Pancreas (tissue), 10 donors: ENCODE results near the gene PTGIS. TPM values are rescaled to one million over a fixed set of nuclear protein-coding genes. Genes with fewer than 3 reads are reported as not detected.

Experiments
- ATAC-seq, 4 donors: fragments of 200-7000 bp; cut with Tn5 transposase; one replicate each; pipeline versions ENCODE4 v1.8.0 to v1.9.1; 2020; ENCODE audit warnings: mild to moderate bottlenecking in 4 of 4, moderate library complexity in 4 of 4
- DNase-seq, 6 donors: peaks; one replicate each; pipeline ENCODE4 v3.0.0-alpha.2; 2020
- FAIRE-seq: peaks from 2 replicates; lab custom pipeline; 2012; peaks lifted over from hg19 to GRCh38; lab: Jason Lieb, UNC
- H3K27ac ChIP-seq, 4 donors: fragments of 200-600 bp; sonication (generic); 1 replicate in 3 of 4; 2 replicates in 1 of 4; pipeline versions ENCODE4 v1.5.0 to v1.8.0; 2020
- H3K27me3 ChIP-seq, 4 donors: fragments of 200-600 bp; one replicate each; pipeline ENCODE4 v1.8.0; 2021
- H3K36me3 ChIP-seq, 3 donors: fragments of 200-600 bp; sonication (generic) in 1 of 3; one replicate each; pipeline versions ENCODE4 v1.5.0 to v1.8.0; 2020 to 2021
- H3K4me1 ChIP-seq, 3 donors: fragments of 200-600 bp; one replicate each; pipeline ENCODE4 v1.8.0; 2021
- H3K4me3 ChIP-seq, 4 donors: fragments of 200-600 bp; sonication (generic) in 2 of 4; one replicate each; pipeline versions ENCODE4 v1.5.0 to v1.8.0; 2020 to 2021
- H3K9me3 ChIP-seq, 4 donors: fragments of 200-600 bp; one replicate each; pipeline ENCODE4 v1.8.0; 2021
- WGBS, 2 donors: extraction: QIAGEN DNeasy Blood & Tissue Kit; methylation state at CpG; one replicate each; pipeline ENCODE4 v1.1.7; 2013; 5-methylcytosine and 5-hydroxymethylcytosine counted together
- intact Hi-C, 3 donors: fragments of 100-400 bp; cut with DNase I; formaldehyde crosslinking; loops; one replicate each; pipeline versions ENCODE4 v1.11.1 to v1.14.2; 2022
- polyA plus RNA-seq, 2 donors: library from polyadenylated mRNA; stranded (reverse); fragments of 200-250 nt; gene quantifications; one replicate each; pipeline ENCODE4 v1.2.3, GENCODE V29; 2013
- total RNA-seq, 6 donors: library from RNA; stranded (reverse); fragmentation: NEBNext Ultra II Directional in 4 of 6; extraction: Animal tissue kit (Norgen Biotek cat#: 25700) in 4 of 6; gene quantifications; one replicate each; pipeline versions ENCODE4 v1.2.1 to v1.2.4, GENCODE V29; 2021 to 2023
- TF ChIP-seq, protein P1 (sequence below), 4 donors: fragments of 200-600 bp; sonication (generic) in 3 of 4; IDR thresholded peaks; one replicate each; pipeline versions ENCODE4 v1.5.0 to v1.8.0; 2021; ENCODE audit warnings: antibody characterized with exemption in 4 of 4
- donor health status: healthy with polysubstance abuse.
- donor health status: DM: no; HTN: no; CAD: no; lungs with moderate emphysema.
- donor health status: DM: no; HTN: no; CAD: no.
- donor health status: control.
- donor health status: control.
- donor health status: Bipolar disorder and iron deficiency.
- donor health status: DM: yes; HTN: yes; CAD: no.
- donor health status: DM: no; HTN: no; CAD: no.
- donor health status: DM: no; HTN: no; CAD: no.
- donor health status: DM: yes; HTN: yes; CAD: no.

Gene PTGIS
- total and polyA plus RNA-seq, 8 donors: 1.2 to 16.2 (median 2.9) TPM

DNA sequence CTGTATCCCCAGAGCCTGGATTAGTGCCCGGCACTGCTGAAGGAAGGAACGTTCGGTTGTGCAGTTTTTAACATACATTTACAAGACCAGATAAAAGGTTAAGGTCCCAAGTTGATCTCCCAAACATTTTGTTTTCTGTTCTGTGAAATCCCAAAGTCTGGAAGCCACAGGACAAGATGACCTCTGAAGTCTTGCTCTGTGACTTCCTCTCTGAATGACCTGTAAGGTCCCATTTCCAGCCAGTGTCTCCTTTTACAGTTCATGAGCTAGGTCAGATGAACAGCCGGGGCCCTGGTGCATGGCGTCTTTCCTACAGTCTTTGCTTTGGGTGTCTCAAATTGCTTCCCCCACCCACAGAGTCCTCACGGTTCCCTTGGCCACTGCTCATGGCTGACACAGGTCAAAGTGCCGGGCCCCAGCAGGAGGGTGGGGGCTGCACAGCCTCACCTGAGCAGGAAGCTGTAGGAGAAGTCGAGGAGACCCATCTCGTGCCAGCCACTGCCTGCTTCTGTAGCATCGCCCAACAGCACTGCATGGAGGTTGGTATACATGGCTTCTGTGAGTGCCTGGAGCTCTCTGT lies 24.0 kb downstream of the PTGIS start:
- Histone ChIP-seq H3K9me3 (no peaks in the 10 kb centered on the region), H3K27ac (no peak overlapping the region), H3K4me1 (no peaks in the 10 kb centered on the region), H3K36me3 (no peaks in the 10 kb centered on the region), H3K4me3 (no peak overlapping the region), H3K27me3 (no peaks in the 10 kb centered on the region)
- DNase-seq (no peak), ATAC-seq (no peak), FAIRE-seq (no peak)
- intact Hi-C loops: loop anchor here in 1 of 3 donors (5.0 kb wide), 1 partner anchor 63 kb away; no protein-coding TSS in a partner anchor
- 69 to 75% methylated on average over 10 of the region's 10 CpGs for WGBS, 2 donors
- TF ChIP-seq, protein P1, sequence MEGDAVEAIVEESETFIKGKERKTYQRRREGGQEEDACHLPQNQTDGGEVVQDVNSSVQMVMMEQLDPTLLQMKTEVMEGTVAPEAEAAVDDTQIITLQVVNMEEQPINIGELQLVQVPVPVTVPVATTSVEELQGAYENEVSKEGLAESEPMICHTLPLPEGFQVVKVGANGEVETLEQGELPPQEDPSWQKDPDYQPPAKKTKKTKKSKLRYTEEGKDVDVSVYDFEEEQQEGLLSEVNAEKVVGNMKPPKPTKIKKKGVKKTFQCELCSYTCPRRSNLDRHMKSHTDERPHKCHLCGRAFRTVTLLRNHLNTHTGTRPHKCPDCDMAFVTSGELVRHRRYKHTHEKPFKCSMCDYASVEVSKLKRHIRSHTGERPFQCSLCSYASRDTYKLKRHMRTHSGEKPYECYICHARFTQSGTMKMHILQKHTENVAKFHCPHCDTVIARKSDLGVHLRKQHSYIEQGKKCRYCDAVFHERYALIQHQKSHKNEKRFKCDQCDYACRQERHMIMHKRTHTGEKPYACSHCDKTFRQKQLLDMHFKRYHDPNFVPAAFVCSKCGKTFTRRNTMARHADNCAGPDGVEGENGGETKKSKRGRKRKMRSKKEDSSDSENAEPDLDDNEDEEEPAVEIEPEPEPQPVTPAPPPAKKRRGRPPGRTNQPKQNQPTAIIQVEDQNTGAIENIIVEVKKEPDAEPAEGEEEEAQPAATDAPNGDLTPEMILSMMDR (IDR thresholded peaks at IDR 0.05): no peak

DNA sequence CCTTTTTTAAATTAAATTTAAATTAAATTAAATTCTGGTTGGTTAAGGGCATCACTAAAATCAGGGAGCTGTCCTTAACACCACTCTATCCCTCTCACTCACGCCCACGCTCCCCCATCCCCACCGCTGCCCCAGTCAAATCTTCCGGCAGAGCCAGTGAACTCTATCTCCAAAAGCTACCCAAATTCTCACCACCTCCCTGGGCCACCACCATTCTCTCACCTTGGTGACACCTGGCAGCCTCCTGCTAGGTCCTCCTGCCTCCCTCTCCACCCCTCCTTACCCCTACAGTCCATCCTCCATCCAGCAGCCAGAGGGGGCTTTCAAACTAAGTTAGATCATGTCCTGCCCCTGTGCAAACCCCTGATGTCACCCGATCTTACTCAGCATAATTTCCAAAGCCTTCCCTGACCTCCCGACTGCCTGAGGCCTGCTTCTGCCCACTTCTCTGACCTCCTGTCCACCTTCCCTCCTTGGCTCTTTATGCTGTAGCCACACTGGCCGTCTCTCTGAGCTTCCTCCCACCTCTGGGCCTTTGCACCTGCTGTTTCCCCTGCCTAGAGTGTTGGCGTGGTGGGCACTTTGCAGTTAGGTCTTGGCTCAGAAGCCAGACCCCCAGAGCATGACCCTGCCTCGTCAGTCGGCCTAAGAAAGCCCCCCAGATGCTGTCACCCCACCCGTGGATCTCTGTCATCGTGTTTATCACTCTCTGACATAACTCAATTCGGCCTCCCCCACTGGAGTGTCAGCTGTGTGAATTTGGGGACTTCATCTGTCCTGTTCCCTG lies 24.7 kb downstream of the PTGIS start:
- DNase-seq: no peak
- no peak for FAIRE-seq
- no peak overlapping the region for H3K27ac ChIP-seq
- H3K9me3 ChIP-seq: no peaks in the 10 kb centered on the region
- no peaks in the 10 kb centered on the region for H3K36me3 ChIP-seq
- 73% methylated on average over 13 of the region's 13 CpGs for WGBS, 2 donors
- no peaks in the 10 kb centered on the region for H3K27me3 ChIP-seq
- intact Hi-C loops: loop anchor here in 1 of 3 donors (5.0 kb wide), 1 partner anchor 64 kb away; no protein-coding TSS in a partner anchor
- TF ChIP-seq, protein P1 (IDR thresholded peaks at IDR 0.05): no peak
- H3K4me3 ChIP-seq: no peak overlapping the region
- no peaks in the 10 kb centered on the region for H3K4me1 ChIP-seq
- ATAC-seq: no peak

DNA sequence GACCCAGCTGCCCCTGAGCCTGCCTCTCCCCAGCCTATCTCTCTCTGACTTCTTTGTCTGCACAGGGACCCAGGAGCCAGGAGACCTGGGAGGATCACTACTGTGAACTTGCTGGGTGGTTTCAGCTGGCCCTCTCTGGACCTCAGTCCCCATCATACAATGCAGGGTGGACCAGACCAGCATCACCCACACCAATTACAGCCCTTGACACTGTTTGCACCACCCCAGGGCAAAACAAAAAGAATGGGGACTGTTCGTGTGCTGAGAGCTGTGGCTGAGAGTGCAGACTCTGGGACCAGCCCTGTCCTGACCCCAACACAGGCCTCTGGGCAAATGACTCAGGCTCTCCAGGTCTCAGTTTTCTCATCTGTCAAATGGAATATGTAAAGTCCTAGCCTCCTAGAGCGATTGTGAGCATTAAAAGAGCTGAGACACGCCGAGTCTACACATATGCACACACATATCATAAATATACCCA lies 25.4 kb downstream of the PTGIS start:
- no peaks in the 10 kb centered on the region for H3K36me3 ChIP-seq
- intact Hi-C loops: loop anchor here in 1 of 3 donors (5.0 kb wide), 1 partner anchor 65 kb away; no protein-coding TSS in a partner anchor
- no peak overlapping the region for H3K27ac ChIP-seq
- H3K4me3 ChIP-seq: no peak overlapping the region
- DNase-seq (no peak), ATAC-seq (peak in 1 of 4 donors; percentile 14), FAIRE-seq (no peak)
- H3K9me3 ChIP-seq: no peaks in the 10 kb centered on the region
- no peaks in the 10 kb centered on the region for H3K27me3 ChIP-seq
- H3K4me1 ChIP-seq: no peaks in the 10 kb centered on the region
- TF ChIP-seq, protein P1 (IDR thresholded peaks at IDR 0.05): no peak
- WGBS, 2 donors: 73 to 76% methylated on average over 4 of the region's 4 CpGs

DNA sequence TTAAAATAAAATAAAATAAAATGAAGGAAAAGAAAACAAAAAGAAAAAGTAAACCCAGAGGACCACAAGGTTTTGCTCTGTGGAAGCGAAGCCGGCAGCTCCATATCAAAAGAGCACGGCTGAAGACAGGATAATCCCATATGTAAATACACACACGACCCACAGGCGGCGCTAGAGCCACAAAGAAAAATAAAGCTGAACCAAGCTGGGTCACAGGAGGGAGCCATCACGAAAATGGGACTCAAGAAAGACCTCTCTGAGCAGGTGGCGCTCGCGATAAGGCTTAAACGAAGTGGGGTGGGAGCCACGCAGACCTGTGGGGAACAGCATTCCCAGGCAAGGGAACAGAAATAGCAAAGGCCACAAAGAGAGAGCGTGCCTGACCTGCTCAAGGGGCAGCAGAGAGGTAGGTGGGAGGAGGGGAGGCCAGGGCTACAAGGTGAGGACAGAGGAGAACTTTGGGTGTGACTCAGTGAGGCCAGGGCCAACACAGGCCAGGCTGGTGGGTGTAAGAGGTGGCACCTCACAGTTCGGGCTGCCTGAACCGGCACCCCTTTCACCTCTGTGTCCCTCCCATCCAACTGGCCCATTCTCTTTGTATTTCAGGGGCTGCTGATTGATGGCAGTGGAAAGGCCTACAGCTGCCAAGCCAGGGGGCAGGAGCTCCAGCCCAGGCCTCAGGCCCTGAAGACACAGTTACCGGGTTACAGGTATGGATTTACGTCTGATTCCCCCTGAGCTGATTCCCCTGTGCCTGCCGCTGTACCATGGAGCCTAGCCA lies 26.0 kb downstream of the PTGIS start:
- Histone ChIP-seq H3K4me1 (no peaks in the 10 kb centered on the region), H3K4me3 (no peak overlapping the region), H3K27me3 (no peaks in the 10 kb centered on the region), H3K9me3 (no peaks in the 10 kb centered on the region), H3K27ac (no peak overlapping the region), H3K36me3 (no peaks in the 10 kb centered on the region)
- peak in 5 of 6 donors; percentile 22 to 69 (median 52) for DNase-seq
- intact Hi-C loops: loop anchor here in 2 of 3 donors (2.0 to 5.0 kb wide), 2 partner anchors 65 to 67 kb away; no protein-coding TSS in a partner anchor
- TF ChIP-seq, protein P1 (IDR thresholded peaks at IDR 0.05): peak; percentile 43 to 61 (median 53)
- ATAC-seq: peak; percentile 46 to 87 (median 78)
- no peak for FAIRE-seq
- WGBS, 2 donors: 56 to 57% methylated on average over 18 of the region's 18 CpGs
